GM21528 (cell line): ENCODE results near the gene F13B.
"Not testable (repeated sequence)": the region's sequence is repeated elsewhere in the genome, so short reads cannot be mapped to it uniquely, and the experiment has no call there.

Experiments
- ATAC-seq: cut with Tn5 transposase; IDR thresholded peaks from one replicate; pipeline ENCODE4 v1.9.1; 2021; ENCODE audit warnings: mild to moderate bottlenecking, moderate library complexity; ENCODE audit not compliant: unreplicated experiment, low FRiP score

Gene F13B, protein sequence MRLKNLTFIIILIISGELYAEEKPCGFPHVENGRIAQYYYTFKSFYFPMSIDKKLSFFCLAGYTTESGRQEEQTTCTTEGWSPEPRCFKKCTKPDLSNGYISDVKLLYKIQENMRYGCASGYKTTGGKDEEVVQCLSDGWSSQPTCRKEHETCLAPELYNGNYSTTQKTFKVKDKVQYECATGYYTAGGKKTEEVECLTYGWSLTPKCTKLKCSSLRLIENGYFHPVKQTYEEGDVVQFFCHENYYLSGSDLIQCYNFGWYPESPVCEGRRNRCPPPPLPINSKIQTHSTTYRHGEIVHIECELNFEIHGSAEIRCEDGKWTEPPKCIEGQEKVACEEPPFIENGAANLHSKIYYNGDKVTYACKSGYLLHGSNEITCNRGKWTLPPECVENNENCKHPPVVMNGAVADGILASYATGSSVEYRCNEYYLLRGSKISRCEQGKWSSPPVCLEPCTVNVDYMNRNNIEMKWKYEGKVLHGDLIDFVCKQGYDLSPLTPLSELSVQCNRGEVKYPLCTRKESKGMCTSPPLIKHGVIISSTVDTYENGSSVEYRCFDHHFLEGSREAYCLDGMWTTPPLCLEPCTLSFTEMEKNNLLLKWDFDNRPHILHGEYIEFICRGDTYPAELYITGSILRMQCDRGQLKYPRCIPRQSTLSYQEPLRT

DNA sequence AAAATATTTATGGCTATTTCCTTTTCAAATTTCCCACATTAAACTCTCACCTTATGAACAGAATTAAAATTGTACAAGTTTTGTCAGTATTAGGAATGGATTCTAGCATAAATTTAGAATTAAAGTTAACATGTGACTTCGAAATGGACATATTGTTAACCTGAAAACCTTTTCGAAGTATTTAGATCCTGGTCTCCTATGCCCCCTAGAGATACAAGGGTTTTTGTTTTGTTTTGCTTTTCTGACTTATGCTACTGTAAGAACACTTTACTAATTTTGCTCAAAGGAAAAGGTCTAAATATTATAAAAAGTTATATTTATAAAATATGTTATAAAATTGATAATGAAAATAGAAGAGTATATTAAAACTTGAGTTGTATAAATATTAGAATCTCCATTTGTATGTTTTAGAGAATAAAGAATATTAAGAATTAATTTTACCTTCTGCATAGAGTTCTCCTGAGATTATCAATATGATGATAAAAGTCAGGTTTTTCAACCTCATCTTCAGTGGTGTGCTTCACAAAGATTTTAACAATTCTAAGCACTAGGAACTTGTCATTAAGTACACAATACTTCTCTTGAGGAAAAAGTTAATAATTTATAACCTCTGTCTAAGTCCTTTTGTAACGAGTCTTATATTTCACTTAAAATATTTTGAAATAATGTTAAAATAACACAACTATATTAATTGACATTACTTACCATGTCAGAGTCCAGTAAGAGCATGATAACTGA, at the start of gene F13B:
F13B (minus strand) TSS at position 542 of the 738 bp plus-strand sequence; CDS start at position 505, 37 bp downstream.
- ATAC-seq, result no peak

DNA sequence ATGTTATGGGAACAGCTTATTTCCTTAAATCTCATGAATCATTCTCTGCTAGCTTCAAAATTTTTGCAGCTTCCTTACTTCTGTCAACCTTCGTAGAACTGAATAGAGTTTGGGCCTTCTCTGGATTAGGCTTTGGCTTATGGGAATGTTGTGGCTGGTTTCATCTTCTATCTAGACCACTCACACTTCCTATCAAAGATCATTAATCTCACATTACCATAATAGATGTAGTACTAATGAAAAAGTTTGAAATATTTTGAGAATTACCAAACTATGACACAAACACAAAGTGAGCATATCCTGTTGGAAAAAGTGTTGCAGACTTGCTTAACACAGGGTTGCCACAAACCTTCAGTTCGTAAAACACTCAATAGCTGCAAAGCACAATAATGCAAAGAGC, 49.1 kb upstream of the F13B start:
- ATAC-seq, result no peak

DNA sequence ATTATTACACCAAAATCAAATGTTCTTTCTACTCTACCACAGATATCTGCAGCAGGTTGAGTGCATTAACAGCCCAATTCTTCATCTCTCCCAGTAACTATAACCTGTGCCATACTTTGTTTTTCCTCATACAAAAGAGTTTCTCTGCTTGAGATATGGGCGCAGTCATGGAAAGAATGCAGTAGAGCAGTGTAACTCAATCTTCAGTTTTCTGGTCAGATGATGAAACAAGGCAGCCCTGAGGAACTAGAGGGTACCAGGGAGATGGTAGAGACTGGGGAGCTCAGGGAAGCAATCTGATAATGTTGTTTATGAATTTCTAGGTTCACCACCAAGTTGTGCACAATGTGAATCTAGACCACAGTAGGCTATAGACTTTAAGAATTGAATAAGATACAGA, 39.8 kb upstream of the F13B start:
- no peak for ATAC-seq

DNA sequence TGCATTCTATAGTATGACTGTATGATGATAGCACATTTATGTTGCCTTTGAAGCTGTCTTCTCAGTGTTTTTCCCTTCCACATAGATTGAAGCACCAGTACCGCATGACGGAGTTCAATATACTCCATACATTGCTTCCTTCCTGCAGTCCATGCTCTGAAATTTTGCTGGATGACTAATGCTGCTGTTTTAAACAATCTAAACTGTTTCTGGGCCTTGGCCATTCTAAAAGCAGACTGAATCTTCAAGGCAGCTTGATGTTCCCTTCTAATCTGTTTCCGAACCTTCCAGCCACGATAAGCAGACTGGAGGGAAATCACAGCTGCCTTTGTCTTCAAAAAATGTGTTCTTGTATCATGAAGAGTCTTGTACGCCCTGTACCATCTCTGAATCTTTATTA, 36.2 kb upstream of the F13B start:
- no peak for ATAC-seq

DNA sequence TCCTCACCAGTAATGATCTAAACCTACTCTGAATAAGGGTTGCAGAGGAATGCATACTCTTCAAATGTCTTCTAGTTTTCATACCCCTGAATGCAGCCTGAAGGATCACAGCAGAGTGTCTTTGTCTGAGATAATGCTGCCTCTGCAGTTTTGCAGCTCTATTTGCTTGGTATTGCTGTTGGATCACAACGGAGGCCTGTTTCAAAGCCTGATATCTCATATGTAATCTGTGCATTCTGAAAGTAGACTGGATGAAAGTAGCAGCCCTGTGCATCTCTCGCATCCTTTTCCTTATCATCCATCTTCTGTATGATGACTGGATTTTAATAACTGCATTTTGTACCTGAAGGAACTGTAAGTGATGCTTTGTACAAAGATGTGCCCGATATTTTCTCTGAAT, 34.9 kb upstream of the F13B start:
- ATAC-seq, result no peak

DNA sequence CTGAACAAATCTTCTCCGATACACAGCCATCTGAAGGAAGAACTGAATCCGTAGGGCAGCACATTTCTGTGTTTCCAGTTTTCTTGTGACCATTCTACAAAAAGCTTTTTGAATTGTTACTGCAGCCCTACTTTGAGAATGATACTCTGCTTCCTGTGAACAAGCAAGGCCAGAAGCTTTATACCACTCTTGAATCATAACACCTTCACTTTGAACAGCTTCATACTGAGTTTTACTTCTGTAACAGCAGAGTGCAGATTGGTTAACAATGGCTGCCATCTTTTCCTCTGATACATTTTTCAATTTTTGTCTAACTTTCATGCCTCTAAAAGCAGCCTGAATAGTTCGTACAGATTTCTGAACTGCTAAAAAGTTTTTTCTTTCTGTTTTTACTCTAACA, 33.6 kb upstream of the F13B start:
- ATAC-seq, result no peak

DNA sequence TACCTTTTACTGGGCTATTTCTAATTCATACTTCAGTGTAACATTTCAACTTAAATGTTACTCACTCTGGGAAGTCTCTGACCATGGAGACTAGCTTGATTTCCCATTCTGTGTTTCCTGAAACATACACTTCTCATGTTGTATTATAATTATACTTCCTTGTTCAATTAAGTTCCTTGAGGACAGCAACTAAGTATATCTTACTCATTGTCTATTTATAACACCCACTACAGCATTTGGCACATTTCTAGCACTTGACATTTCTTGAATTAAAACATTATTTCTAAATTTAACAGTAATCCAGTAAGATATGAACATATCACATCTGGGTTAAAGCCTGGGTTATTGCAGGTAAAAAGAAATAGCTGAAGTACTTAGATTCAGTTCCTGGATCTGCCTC, 32.4 kb upstream of the F13B start:
- no peak for ATAC-seq

DNA sequence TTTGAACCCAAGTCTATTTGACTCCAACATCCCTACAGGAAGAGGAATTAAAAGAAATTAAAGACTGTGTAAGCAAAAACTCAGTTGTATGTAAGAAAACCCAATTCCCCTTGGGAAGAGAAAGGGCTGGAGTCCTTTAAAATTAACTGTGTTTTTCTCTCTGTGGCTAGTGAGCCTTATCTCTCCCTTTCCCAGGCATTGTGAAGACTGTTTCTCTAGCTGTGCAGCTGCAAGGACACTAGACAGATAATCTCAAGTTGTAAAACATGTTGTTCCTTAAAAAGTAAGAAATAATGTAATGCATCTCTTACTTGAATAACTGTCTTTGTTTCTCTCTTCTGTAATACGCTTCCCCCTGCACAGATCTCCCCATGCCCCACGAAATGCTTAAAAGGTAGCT, 29.9 kb upstream of the F13B start:
- ATAC-seq, result not testable (repeated sequence)

DNA sequence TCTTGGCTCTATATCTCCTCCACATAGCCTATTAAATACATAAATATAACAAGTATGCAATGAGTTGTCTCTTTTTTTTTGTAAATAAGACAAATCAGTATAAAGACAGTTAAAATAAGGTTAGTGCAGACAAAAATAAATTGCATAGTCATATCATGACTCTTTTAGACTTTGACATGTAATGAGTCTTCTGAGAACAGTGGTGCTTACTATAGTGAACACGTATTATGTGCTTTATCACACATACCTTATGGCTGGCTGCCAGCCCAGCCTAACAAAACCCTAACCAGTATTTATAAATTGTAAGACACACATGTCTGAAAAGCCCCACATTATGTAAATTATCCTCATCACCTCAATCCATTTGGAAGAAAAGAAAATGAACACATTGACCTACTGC, 29.1 kb upstream of the F13B start:
- no peak for ATAC-seq

DNA sequence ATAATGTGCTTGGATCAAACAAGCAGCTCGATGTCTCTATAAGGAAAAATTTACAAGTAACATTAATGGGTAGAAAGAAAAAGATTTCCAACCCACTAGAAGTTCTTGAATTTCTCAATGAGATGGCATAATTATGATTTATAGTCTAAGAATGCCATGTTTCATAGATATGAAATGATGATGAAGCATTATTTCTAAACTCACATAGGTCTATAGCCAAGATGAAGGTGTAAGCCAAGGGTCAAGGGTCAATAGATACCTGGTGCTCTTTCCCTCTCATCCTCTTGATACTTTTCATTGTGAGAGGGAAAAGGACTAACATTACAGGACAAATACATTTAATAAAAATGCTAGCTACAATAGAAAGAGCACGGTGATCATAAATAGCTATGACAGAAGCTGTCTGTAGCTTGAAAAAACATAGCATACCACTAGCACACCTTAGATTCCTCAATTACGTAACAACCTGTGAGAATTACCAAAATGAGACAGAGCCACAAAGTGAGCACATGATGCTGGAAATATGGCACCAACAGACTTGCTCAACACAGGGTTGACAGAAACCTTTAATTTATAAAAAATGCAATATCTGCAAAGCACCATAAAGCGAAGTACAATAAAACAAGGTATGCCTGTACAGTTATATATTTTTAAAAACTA, 26.3 kb upstream of the F13B start:
- no peak for ATAC-seq

DNA sequence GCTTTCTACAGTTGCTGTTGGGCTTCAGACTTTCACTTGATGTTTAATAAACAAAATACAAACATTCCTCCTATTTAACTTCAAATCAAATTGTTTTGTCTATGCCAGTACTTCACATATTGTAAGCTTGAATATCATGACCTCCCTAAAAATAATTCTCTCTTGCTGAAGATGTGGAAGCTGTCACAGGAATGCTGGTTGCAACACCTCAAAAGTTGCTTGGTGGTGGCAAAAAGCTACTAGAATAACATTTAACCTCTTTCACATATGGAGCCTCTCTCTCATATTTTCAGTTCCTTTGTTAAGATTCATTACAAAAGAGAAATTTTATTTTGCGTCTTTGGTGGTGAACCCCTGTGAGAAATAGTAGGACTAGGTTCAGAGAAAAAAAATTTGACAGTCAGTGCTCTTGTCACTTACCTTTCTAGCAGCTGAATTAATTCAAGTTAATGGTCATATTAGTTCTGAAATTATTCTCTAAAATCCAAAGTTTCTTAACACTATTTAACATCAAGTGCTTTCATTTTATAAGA, 25.5 kb upstream of the F13B start:
- no peak for ATAC-seq

DNA sequence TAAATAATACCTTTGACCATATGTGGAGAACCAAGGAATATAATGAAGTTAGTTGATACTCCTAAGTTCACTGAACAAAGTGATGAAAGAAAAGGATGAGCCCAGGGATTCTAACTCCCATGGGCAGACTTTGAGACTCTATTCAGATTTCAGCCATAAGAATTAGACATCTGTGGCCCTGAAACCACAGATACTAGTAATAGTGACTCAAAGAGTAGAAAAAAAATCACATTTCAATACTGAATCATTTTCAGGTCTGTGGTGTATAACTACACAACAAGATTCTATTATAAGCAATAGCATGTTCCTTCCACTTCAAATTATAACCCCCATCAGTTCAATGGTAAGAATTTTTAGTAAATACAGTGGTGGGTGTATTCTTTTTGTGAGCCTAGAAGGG, 16.4 kb upstream of the F13B start:
- no peak for ATAC-seq

DNA sequence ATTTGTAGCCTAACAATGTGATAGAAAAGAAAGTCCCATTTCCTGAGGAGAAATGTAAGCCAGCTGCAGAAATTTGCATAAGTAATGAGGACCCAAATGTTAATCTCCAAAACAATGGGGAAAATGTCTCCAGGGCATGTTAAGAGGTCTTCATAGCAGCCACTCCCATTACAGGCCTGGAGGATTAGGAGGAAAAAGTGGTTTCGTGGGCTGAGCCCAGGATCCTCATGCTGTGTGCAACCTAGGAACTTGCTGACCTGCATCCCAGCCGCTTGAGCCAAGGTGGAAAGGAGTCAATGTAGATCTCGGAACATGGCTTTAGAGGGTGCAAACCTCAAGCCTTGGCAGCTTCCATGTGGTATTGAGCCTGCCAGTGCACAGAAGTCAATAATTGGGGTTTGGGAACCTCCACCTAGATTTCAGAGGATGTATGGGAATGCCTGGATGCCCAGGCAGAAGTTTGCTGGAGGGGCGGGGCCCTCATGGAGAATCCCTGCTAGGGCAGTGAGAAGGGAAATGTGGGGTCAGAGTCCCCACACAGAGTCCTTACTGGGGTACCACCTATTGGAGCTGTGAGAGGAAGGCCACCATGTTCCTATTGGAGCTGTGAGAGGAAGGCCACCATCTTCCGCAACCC, 14.2 kb upstream of the F13B start:
- ATAC-seq, result no peak

DNA sequence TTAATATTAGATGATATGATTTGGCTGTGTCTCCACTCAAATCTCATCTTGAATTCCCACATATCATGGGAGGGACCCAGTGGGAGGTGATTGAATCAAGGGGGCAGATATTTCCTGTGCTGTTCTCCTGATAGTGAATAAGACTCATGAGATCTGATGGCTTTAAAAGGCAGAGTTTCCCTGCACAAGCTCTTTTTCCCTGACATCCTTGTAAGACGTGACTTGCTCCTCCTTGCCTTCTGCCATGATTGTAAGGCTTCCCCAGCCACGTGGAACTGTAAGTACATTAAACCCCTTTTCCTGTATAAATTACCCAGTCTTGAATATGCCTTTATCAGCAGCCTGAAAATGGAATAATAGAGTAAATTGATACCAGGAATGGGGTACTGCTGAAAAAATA, 13.3 kb upstream of the F13B start:
- ATAC-seq, result no peak

DNA sequence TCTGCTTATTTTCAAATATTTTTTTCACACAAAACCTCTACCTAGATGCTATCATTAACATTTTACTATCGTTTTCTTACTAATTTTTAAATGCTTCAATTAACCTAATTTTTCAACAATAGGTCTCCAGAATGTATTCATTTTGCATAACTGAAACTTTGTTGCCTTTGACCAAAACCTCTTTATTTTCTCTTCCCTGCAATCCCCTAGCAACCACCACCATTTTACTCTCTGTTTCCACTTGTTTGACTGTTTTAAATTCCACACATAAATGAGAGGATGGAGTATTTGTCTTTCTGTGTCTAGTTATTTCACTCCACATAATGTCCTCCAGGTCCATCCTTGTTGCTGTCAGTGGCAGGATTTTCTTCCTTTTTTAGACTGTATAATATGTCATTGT, 9.5 kb upstream of the F13B start:
- ATAC-seq, result no peak

DNA sequence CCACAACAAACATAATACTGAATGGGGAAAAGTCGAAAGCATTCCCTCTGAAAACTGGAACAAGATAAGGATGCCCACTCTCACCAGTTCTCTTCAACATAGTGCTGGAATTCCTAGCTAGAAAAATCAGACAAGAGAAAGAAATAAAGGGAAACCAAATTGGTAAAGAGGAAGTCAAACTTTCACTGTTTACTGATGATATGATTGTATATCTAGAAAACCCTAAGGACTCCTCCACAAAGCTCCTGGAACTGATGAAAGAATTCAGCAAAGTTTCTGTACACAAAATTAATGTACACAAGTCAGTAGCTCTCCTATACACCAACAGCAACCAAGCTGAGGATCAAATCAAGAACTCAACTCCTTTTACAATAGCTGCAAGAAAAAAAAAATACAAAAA, 6.9 kb upstream of the F13B start:
- no peak for ATAC-seq

DNA sequence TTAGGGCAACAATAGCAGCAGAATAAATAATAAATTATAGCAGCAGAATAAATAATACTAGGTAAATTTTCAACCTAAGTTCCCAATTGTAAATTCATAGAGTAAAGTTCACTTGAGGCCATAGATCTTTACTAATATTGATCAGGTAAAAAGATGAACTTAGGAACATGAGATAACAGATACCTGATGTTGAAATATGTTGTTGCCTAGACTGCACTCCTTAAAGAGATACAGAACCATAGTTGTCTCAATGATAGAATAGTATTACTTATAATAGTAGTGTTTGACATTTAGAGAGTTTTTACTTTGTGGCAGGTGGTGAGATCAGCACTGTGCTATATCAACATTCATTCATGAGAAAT, 378 bp upstream of the F13B start:
- ATAC-seq, result no peak

DNA sequence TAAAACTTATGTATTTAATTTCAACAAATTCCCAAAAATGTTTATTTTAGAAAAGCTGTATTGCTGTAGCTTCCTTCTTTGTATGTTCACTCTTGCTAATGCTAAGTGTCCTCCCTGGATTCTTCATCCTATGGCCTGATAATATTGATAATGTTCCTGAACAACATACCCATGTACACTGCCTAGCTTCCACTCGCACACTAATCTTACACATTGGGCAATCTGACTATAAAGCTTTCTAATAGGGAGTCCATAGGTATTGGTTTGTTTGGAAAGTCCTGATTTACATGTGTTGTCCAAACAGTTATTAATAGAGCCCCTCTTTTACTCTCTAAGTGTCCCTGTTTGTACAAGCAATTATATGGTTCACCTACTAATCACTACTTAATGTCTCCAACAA, 783 bp downstream of the F13B start:
- ATAC-seq, result no peak

DNA sequence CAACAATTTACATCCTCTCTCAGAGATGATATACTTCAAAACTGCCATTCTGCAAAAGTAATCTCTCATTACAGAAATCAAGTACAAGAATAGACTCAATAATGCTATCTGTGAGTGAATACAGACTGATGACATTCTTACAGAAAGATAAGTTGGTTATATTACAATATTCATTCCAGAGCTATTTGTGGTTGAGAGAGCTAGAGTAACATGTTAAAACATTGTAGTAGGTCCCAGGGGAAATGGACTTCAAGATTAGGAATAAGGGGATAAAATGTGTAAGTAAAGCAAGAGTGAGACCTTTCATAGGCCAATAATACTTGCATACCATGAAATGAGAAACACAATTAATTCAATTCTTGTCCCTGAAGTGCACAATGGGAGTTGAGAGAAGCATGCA, 1.5 kb downstream of the F13B start:
- ATAC-seq, result no peak

DNA sequence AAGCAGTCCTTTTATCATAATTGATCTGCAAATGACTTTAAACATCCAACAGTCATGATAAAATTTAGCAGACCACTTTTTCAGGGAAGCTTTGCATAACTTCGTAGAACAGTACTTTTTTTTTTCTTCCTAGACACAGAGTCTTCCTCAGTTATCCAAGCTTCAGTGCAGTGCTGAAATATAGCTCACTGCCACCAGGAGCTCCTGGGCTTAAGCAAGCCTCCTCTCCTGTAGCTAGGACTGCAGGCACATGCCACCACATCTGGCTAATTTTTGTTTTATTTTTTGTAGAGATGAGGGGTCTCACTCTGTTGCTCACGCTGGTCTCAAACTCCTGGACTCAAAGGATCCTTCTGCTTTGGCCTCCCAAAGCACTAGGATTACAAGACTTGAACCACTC, 3.8 kb downstream of the F13B start:
- peak; percentile 16 for ATAC-seq
